HS-27A (cell line): ENCODE measurements around the gene STARD13.
"Not testable (repeated sequence)": the region's sequence is repeated elsewhere in the genome, so short reads cannot be mapped to it uniquely, and the experiment has no call there.

Source experiments
- DNase-seq: peaks from one replicate; pipeline ENCODE4 v3.0.0-alpha.2; 2012; ENCODE audit warnings: low read depth, missing footprints

Gene STARD13

DNA sequence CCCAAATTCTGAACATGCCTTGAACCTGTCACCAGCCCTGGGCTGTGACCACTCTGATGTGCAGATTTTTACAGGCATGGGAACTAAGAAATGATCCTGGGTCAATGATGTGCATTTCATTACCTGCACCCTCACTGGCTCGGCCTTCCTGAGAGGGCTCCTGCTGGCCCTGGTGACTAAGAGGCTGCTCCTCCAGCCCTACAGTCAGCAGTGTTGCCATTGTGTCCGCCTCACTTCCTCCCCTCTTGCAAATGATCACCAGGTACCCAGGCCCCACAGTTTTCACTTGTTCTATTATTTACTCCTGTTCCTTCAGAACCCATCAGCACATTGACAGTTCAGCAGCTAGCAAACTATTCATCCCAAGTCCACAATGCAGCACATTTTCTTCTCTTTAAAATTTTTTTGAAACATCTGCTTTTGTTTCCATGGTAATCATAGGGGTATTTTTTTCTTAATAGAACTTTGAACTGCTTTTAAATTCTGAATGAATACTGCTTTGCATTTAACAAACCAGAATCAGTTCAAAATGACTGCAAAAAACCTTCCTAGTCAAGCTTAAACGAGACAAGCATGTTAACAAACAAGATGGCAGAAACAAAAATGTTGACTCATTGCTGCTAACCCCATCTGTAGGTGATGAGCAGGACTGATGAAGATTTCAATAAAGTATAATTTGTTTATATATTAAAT is 29.3 kb downstream of the STARD13 start:
- no peak for DNase-seq

DNA sequence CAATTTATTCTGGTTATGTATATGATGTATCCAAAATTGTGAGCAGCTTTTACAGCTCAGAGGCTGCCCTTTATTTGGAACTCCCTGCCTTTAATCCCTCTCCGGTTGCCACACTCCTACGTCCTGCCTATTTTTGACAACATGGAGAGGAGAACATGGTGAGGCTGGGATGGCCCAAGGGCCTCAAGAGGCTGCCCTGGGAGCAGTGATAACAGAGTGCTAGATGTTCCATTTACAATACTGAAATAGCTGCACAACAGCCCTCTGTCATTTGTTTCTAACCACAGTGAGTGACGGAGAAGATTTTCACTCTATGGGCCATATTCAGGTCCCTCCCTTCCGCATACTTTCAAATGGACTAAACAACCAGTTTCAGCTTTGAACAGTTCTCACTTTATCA is 33.4 kb downstream of the STARD13 start:
- DNase-seq = no peak

DNA sequence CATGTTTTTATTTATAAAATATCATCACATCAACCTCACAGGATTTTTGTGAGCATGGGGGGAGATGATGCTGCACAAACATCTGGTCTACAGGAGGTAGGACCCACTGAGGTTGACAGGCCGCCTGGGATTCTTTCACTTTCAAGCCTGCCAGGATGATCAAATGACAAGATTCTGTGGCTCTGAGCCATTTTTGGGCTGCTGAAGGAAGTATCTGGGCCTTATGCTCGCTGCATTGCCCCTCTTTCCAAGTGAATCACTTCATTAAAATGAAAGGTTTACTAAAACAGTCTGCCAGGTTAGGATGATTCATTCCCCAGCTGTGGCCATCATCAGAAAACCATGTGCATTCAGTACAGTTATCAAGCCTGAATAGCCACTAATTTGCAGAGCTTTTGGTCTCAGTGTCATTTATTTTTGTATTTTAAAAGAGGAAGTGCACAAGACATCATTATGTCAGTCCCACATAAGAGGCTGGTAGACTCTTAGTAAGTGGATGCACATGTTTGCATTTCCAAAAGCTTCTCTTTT is 34.4 kb downstream of the STARD13 start:
- DNase-seq = no peak

DNA sequence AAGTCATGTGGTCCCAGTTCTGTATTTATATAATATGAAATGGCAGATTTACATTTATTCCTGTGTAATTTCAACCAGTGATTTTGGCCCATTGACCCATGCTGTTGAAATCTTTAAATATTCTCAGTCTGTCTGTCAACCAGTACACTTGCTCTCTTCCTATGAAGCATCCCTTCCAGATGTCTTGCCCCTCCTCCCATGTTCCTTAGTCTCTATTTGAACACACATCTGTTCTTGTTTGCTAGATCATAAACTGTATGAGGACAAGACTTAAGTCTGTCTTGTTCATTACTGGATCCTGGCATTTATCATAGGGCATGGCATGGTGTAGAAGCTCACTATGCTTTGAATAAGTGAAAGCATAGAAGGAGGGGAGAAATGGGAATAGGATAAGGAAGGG is 34.9 kb downstream of the STARD13 start:
- DNase-seq = no peak

DNA sequence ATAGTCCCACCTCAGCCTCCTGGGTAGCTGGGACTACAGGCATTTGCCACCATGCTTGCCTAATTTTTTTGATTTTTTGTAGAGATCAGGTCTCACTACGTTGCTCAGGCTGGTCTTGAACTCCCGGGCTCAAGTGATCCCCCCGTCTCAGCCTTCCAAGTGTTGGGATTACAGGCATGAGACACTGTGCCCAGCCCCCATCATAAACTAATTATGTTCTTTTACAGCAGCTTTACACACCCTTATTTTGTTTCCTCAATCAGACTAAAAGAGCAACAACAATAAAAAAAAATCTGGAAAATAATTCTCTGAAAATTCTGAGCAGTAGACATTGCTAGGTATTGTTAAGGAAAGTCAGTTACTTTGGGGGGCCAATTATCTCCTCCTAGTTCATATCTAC is 35.7 kb downstream of the STARD13 start:
- DNase-seq = no peak

DNA sequence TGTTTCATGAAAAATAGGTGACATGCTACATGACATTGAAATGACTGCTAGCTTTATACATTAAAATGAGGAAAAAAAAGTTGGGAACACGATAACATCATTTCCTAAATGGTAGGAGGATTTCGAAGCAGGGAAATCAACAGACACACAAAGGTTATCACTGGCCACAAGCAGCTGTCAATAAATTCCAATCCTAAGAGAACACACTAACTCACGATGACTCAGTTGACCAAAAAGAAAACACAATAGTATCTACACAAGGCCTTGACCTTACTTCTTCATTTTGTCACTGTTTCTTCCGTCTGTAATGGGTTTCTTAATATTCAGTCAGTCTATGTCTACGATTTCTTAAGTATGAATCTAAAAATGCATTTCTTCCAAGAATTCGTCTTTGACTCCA is 36.5 kb downstream of the STARD13 start:
- DNase-seq = no peak

DNA sequence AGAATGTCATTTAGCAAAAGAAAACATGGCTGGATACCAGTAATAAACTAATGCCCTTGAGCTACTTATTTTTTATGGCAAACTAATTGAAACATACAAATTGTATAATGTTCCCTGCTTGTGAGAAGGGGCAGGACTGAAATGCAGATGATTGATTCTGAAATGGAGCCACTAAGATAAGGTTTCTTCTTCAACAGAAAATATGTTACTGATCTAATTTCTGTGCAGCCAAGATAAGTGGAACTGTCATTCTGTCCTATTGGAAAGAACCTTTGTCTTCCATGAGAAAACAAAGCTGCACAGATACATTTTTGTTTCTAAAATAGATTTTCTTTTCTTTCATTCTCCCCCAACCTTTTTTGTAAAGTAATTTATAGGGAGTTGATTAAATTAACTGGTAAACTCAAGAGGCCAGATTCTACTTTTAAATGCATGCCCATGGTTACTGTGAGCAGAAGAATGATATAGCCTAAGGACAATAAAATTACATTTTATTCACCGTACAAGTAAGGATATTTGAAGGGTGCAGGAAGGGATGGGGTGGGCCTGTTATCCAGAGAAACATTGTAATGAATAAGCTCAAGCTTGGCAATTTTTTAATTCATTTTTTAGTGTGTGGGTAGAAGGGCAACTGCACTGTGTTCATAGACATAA is 39.9 kb downstream of the STARD13 start:
- no peak for DNase-seq

DNA sequence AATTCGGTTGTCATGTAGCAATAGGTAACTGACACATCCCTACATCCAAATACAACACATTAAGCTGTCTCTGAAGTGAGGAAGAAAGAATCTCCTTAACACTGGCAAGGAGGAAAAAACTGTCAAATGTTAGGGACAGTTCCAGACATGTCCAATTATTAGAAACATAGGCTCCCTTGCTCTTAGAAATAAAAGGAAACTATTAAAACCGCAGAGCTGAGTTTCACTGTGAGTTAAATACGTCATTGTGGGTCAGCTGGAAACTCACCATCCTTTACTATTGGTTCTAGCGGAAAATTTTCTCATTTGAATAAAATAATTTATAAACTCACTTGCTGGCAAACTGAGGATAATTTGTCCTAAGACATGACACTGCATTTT is 40.7 kb downstream of the STARD13 start:
- DNase-seq = no peak

DNA sequence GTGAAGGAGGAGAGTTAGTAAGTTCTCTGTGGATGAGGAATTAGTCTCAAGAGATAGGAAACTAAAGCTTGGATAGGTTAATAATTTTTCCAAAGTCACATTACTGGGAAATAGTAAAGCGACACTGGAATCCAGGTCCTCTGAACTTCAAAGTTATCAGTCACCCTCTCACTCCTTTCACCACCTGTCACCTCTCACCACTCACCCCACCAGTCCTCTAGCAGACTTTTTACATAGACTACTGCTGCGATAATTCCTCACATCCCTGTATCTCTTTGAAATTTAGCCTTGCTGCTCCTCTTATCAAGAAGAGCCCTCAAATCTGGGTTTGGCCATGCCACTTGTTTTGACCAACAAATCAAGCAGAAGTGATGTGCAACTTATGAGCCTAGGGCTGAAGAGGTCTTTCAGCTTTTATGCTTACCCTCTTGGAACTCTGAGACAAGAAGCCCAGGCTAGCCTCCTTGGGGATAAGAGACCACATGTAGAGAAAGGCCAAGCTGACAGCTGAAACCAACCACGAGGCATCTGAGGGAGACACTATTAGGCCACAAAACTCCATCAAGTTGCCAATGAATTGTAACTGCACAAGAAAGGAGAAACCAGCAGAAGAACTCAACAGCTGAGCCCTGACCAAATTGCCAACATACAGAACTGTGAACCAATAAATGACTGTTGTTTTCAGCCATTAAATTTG is 41.2 kb downstream of the STARD13 start:
- DNase-seq = no peak

DNA sequence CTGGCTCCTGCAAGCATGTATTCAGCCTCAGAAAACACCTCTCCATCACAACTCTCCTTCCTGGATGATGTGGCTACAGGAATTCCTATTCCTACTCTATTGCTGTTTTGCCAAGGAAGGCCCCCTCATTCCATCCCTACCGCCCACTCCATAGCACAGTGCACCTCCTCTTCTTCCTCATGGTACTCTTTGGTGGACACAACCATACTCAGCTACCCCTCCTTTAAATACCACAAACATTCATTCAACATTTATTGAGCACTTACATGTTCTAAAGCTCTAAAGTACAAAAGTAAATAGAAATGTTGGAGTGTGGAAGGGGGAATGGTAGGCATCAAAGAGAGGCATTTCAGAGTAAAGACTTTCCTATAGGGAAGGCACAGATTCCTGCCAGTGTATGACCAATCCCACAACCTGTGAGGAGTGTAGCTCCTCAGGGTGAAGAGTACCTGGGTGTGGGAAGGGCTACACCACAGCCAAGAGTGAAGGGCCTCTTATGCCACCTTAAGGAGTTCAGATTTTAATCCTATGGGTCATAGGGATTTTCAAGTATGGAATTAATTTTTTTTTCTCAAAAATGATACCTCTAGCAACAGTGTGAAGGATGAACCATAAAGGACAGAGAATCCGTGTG is 42.5 kb downstream of the STARD13 start:
- no peak for DNase-seq

DNA sequence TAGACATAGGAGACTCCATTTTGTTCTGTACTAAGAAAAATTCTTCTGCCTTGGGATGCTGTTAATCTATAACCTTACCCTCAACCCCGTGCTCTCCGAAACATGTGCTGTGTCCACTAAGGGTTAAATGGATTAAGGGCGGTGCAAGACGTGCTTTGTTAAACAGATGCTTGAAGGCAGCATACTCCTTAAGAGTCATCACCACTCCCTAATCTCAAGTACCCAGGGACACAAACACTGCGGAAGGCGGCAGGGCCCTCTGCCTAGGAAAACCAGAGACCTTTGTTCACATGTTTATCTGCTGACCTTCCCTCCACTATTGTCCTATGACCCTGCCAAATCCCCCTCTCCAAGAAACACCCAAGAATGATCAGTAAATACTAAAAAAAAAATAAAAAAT is 43.2 kb downstream of the STARD13 start:
- not testable (repeated sequence) for DNase-seq

DNA sequence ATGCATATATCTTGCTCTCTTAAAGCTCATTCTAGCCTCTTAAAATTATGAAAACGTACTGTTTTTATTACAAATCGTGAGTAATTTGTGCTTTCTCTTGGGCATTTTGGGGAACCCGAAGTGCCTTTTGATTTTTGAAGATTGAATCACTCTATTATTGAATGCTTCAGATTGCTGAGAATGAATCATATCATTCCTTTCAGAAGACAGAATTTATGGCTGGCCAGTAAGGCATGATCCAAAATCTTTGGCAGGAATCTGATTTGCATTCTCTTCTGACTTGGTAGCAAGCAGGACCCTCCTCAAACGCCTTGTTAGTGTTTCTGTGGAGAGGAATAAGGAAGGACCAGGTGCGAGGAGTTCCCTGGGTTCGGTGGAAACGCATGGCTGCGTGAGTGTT is 49.5 kb downstream of the STARD13 start:
- DNase-seq = no peak

DNA sequence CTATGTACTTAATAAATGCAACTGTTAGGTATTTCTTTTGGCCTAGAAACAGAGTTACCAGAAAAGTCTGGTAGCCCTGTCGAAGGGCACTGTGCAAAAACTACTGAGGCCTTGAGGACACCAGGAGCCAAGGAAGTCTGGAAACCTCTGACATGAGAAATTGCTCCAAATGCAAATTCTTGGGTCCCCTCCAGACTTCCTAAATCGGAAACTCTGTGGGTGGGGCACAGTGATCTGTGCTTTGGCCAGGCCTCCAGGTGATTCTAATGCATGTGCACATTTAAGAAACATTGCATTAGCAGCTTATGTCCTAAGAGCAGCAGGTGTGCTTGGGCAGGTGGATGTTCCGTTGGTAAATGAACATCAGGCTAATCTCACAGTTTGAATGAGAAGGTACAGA is 50.0 kb downstream of the STARD13 start:
- DNase-seq = no peak

DNA sequence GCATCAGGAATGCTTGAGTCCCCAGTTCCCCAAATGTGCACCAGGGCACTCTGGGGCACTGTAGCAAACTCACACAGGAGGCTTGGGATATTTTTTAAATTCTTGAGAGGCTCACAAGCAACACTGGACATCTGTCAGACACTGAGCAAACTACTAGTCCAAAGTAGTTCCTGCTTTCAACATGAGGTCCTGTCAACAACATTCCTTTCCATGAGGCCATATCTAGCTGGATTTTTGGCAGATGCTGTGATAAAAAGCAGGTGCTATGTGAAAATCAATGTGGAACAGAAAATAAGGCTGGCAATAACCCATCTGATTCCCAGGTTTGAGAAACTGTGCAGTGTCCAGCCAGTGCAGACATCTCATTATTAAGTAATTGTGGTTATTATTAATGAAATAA is 50.5 kb downstream of the STARD13 start:
- DNase-seq = no peak

DNA sequence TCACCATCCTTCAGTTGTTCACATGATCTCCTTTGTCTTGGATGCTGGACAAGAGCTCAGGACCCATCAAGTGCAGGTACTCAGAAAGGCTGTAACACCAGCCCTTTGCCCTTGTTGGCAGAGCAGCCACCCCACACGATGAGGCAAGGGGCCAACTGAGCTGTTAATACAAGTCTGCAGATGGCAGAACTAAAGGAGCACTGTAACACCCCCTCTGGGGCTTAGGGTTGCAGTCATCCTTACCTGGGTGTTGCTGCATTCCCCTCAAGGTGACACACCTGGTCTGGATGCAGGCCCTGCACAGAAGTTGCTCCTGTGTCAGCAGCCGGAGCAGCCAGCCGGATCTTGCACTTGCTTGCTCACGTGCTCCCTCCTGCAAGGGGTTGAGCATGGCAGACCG is 52.0 kb downstream of the STARD13 start:
- DNase-seq = no peak

DNA sequence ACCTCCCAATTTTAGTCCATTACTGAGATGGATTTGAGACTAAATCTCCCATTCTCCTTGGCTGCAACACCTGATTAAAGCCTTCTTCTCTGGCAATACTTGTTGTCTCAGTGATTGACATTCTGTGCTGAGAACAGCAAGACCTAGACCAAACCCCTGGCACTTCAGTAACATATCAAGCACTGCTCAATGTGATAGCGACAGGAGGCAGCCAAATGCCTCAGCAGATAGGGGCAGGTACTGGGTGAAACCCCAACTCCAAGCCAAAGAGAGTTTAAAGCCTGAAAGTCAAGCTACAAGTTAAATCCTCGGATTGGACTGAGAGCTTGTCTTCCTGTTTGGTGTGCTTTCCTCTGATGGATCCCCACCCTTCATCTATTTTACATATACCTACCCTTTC is 52.7 kb downstream of the STARD13 start:
- no peak for DNase-seq

DNA sequence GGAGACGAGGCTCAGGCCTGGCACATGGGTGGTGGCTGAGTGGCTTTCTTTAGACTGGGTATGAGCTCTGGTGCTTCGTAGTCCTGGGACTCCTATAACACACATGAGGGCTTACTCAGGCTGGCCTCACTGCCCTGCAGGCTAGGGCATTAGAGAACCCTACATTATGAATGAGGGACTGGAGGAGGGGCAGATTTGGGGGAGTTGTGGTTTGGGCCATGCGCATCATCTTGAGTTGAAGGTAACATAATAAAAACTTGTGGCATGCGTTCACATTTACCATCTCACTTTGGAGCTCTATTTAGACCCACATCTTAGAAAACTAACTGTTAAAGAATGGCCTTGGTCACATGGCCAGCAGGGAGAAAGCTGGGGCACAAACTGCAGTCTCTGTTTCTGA is 54.2 kb downstream of the STARD13 start:
- DNase-seq = no peak

DNA sequence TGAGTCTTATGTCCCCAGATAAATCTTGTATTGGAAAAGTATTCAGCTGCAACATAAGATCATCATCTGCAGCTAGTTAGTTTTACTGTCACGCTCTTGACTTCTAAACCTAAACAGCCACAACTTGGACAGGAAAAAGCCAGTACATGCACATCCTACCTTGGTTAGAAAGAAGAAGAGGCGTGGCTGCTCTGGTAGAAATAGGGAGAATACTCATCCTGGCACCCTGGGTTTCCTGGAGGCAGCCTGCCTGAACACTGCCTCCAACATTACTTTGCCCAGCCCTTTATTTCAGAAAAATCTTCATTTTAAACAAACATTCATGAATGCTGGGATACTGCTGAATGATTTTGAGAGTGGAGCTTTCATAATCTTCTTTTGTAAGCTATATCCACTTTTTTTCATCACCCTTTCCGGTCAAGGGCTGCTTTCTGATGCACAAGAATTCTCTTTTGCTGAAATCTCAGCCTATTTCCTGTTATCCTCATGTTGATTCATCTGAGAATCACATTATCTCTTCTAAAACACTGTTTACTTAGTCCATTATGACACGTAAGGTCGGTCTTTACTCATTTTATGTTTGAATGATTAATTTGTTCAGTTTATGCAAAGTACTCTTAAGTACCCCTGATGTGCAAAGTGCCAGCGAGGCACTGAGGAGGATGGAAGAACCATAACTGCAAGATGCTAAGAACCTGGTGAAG is 55.2 kb downstream of the STARD13 start:
- no peak for DNase-seq

DNA sequence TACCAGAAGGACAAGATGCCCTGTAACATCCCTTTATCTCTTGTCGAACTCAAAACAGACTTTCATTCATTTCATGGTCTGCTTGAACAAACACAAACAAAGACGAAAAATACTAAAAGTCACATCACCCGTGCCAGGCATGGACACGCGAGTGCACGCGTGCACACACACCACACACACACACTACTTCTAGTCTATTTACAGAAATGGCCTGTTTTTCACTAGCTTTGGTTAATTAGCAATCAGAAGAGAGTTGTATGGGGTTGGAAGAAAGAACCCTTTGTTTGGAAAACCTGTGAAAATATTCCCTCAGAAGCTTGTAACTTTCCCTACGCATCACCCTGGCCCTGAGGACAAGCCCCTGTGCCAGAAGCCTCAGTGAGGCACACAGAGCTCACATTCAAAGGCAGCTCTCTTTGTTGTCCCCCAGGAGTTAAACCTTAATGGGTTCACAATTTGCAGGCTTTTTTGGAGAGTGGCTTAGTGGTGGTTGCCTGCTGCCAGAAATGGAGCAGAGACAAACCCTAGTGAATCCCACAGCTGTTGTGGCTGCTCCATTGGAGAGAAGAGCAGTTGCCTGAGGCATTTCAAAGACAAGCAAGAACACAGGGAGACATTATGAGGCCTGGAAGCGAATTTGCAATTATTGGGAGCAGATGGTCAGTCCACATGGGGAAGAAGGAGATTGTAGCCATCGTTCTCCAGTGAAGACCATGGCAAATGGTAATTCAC is 55.9 kb downstream of the STARD13 start:
- no peak for DNase-seq

DNA sequence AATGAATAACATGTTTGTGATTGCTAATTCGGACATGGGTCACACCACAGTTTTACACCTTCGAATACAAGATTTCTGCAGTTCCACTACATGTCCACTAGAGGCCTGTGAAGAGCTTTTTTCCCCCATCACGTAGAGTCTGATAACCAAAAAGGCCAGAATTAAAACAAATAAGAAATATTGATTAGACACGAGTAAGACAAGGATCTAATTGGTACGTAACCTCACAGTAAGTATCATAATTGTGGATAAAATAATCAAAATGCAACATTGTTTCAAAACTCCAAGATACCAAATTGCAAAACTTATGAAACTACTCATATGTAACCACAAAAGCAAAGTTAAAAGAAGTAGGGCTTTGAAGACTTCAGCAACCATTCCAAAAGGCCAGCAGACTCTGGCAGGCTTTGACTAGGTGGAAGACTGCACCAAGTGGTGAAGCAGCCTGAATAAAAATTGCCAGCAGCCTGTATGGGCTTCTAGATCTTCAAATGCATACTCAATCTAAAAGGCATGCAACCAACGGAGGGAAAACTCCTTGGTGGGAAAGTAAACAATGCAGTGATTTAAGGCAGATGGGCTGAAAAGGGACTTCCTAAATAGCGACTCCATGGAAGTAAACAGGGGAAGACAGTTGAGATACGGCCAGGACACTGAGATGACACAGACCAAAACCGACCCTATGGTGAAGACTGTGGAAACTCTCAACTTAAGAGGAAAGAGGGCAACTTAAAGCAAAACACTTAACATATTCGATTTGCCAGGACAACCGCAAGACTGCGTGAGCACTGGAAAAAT is 56.7 kb downstream of the STARD13 start:
- no peak for DNase-seq
